ENCODE measurements around the gene PNPLA3.
A peak's percentile ranks its signal among the peaks of the same experiment; 100 is the strongest.

PNPLA3 gene

GRCh38 chr22:43925433-43926348, 2.1 kb downstream of the PNPLA3 start:
- DNase-seq, result no peak

DNA sequence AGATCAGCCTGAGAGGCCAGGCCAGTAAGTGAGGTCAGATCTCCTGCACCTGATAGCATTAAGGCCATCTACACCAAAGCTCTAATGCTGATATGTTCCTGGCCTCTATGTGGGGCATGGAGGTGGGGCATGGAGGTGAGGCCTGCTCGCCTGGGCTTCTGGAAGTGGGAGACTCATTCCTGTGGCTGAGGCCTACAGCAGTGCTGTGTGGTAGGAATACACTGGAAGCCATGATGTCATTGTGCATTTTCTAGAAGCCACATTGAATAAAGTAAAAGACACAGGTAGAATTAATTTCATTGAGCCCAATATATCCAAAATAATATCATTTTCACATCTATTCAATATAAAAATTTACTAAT, 2.7 kb downstream of the PNPLA3 start:
- no peak for DNase-seq

DNA sequence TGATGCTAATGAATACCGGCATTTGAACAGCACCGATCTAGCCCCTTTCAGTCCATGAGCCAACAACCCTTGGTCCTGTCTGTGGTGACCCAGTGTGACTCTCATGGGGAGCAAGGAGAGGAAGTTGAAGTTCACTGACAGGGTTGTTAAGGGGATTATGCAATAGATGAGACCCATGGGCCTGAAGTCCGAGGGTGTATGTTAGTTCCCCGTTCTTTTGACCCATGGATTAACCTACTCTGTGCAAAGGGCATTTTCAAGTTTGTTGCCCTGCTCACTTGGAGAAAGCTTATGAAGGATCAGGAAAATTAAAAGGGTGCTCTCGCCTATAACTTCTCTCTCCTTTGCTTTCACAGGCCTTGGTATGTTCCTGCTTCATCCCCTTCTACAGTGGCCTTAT, 4.9 kb downstream of the PNPLA3 start:
- DNase-seq, result no peak

DNA sequence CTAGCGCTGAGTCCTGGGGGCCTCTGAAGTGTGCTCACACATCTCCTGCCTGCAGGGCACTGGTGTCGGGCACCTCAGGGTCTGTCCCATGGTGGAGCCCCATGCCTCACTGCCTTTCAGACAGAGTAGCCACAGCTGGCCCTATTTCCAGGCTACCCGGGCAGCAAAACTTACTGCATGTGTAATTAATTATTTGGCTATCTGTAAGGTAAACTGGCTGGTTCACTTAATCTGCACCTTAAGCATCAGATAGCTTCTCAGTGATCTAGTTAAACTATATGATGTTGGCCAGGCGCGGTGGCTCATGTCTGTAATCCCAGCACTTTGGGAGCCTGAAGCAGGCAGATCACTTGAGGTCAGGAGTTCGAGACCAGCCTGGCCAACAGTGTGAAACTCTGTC, 5.3 kb downstream of the PNPLA3 start:
- no peak for DNase-seq

GRCh38 chr22:43931771-43932170, 8.2 kb downstream of the PNPLA3 start:
- DNase-seq, result no peak

GRCh38 chr22:43941449-43941848, 17.8 kb downstream of the PNPLA3 start:
- DNase-seq, result no peak

GRCh38 chr22:43944670-43945430, 21.2 kb downstream of the PNPLA3 start:
- no peak for DNase-seq

GRCh38 chr22:43945632-43946383, 22.2 kb downstream of the PNPLA3 start:
- peak; percentile 70 for DNase-seq

- no peak for DNase-seq
Observed at GRCh38 chr22:43946384-43946667, 22.7 kb downstream of the PNPLA3 start.

DNA sequence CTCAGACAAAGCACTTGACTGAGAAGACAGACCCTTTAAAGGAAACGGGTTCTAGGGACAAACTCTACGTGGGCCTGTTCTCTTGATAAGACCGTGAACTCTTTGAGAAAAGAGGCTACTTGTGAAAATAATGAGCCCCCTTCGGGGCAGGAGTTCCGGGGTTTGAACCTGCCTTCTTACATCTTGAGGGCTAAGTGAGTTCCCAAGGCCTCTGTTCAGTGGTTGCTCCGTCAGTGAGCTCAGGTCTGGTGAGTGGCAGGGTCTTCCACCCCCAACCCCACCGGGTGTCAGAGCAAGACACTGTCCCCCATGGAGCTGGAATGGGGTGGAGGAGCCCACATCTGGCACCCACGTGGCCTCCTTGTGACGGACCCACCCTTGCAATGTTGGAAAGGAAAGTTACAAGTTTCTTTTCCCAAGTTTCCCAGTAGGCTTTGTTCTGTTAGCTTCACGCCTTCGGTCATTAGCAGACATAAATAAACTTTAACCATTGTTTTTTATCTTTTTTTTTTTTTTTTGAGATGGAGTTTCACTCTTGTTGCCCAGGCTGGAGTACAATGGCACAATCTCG, 25.3 kb downstream of the PNPLA3 start:
- DNase-seq, result no peak

DNA sequence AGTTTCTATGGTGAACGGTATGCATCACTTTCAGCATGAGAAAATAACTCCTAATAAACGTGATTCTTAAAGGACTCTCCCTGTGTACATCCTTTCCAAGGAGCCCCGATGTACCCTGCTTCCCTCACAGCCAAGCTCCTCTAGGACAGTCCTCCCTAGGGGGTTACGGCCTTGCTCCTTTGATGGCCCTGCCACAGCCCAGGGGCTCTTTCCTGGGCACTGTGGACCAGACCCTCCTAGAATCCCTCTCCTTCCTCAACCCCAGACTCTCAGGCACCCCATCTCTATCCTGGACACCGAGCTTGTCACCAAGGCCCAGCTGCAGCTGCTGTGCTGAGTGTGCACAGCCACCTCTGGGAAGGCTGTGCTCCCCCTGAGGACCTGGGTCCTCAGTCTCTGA, 27.8 kb downstream of the PNPLA3 start:
- DNase-seq, result no peak

DNA sequence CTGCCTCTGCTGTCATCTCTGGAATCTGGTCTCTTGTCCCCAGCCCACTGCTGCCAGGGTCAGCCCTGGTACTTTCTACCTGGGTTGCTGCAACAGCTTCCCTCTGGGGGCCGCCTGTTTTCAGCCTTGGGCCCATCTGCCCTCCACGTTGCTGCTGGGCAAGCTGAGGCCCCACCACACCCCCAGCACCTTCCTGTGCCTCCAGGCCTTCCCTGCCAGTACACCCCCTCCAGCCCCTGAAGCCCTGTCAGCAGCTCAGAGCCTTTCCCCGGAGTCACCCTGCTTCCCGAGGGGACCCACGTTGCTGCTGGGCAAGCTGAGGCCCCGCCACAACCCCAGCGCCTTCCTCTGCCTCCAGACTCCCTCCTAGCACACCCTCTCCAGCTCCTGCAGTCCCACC, 28.4 kb downstream of the PNPLA3 start:
- DNase-seq, result no peak

- DNase-seq, result no peak
Observed at GRCh38 chr22:43953988-43954785, 30.6 kb downstream of the PNPLA3 start.

- DNase-seq, result peak; percentile 91
Observed at GRCh38 chr22:43955040-43955882, 31.7 kb downstream of the PNPLA3 start, which contains the start of gene SAMM50. Gene SAMM50, plus strand, starts transcription at chr22:43955442. Its CDS starts 136 bp downstream, at chr22:43955578.

DNA sequence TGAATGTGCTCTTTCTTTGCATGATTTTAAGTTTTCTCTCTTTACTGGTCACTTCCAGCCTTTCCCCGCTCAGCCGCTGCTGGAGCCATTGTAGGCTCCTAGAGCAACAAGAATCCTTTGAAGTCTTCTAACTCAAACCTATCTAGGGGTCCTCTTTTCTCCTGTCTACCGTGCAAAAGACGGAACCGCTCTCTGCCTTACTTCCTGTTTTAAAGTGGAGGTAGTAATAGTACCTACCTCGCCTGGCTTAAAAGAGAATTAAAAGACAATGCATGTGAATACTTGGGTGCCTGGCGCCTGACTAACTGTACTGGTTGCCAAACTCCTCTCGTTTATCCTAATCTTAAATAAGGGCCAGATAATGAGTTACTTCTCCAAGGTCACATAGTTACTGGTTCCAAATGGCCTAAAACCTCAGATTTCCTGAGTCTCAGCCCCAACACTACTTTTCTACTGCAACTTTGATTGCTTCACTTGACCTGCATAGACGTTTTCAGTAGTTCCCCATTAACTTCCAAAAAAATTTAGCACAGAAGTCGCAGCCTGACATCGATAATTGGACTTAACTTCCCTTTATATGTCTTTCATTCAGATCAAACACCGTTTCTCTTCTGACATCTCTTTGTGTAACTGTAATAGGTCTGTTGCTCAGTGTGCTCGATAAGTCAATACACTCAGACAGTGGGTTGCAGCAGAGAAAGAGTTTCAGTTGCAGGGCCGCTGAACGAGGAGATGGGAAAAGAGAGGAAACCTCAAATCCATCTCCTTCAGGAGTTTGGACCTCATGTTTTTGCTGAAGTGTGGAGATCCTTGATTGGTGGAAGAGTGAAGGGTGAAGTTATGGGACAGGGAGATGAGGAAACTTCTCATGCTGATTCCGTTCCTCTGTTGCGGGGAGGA, 32.5 kb downstream of the PNPLA3 start:
- no peak for DNase-seq

- no peak for DNase-seq
Observed at GRCh38 chr22:43956805-43957463, 33.3 kb downstream of the PNPLA3 start.

DNA sequence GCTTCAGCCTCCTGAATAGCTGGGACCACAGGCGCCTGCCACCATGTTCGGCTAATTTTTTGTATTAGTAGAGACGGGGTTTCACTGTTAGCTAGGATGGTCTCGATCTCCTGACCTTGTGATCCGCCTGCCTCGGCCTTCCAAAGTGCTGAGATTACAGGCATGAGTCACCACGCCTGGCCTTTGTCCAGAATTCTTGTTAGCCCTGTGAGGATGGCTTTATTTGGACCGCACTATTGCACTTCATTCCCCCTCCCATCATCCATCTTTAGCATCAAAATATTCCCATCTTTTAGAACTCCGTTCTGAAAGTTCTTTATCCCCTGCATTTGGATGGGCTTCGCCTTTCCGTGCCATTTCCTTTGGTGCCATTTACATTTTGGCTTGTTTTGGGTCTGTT, 34.3 kb downstream of the PNPLA3 start:
- no peak for DNase-seq

DNA sequence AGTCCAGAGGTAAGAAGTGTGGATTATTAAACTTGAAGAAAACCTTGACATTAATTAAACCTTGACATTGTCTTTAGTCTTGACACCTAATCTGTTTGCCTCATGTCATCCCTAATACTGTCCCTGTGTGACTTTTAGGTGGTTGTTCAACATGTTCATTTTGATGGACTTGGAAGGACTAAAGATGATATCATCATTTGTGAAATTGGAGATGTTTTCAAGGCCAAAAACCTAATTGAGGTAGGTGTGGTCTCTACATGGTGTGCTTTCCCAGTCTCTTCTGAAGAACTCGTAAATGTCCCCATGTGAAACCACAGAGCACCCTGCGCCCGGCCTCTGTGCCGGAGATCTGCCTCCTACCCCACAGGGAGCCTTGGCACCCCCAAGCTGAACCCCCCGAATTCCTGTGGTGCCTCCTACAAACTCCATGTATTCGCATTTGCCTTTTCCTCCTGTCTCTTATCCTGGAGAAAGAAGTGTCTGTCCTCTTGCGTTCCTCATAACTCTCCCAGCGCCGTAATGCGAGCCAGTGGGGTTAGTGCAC, 40.8 kb downstream of the PNPLA3 start:
- no peak for DNase-seq

DNA sequence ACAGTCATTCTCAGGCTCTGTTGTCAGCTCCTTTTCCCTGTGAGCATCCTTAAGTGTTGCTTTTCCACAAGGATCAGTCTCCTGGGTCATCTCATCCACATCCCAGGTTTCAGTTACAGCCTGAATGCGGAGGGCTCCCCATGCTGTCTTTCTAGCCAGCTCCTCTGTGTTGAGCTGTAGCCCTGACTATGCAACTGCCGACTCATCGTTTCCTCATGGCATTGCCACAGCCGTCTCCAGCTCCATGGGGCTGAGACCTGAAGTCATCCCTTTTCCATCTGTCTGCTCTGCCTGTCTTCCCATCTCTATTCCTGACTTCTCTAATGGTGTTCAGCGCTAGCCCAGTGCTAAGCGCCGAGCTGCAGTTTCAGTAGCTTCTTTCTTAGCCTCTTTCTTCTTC, 43.5 kb downstream of the PNPLA3 start:
- no peak for DNase-seq

Measured in activated CD4-positive, CD25-positive, alpha-beta regulatory T cell treated with anti-CD3 and anti-CD28 coated beads, Interleukin-2, amount 50 U/mL, for 72 hours (primary cell).